HPDE6-E6E7 (cell line): ENCODE results near the gene UNC13B.
"Not testable (repeated sequence)": the region's sequence is repeated elsewhere in the genome, so short reads cannot be mapped to it uniquely, and the experiment has no call there.

Source experiments
- DNase-seq: peaks from one replicate; pipeline ENCODE4 v3.0.0; 2011; ENCODE audit warnings: missing footprints; ENCODE audit errors: extremely low spot score

Gene UNC13B

GRCh38 chr9:35226651-35227050, 64.8 kb downstream of the UNC13B start:
- DNase-seq, result no peak

GRCh38 chr9:35227284-35227683, 65.5 kb downstream of the UNC13B start:
- DNase-seq, result no peak

GRCh38 chr9:35229066-35229778, 67.4 kb downstream of the UNC13B start:
- DNase-seq, result no peak

GRCh38 chr9:35229779-35230143, 68.0 kb downstream of the UNC13B start:
- no peak for DNase-seq

GRCh38 chr9:35232867-35233544, 71.2 kb downstream of the UNC13B start:
- no peak for DNase-seq

- DNase-seq, result no peak
These were observed 74.9 kb downstream of the UNC13B start for GRCh38 chr9:35236692-35237091.

- no peak for DNase-seq
These were observed 75.5 kb downstream of the UNC13B start for GRCh38 chr9:35237311-35237710.

- DNase-seq, result not testable (repeated sequence)
These were observed 84.1 kb downstream of the UNC13B start for GRCh38 chr9:35245945-35246344.

- no peak for DNase-seq
These were observed 91.3 kb downstream of the UNC13B start for GRCh38 chr9:35253075-35253474.

GRCh38 chr9:35254237-35254636, 92.4 kb downstream of the UNC13B start:
- no peak for DNase-seq

- no peak for DNase-seq
These were observed 93.4 kb downstream of the UNC13B start for GRCh38 chr9:35254984-35255857.

GRCh38 chr9:35257986-35258659, 96.3 kb downstream of the UNC13B start:
- DNase-seq, result peak; percentile 7

GRCh38 chr9:35258660-35259474, 97.1 kb downstream of the UNC13B start:
- DNase-seq, result peak; percentile 25

- DNase-seq, result no peak
These were observed 98.4 kb downstream of the UNC13B start for GRCh38 chr9:35260186-35260585.

GRCh38 chr9:35262064-35262463, 100.3 kb downstream of the UNC13B start:
- no peak for DNase-seq

- DNase-seq, result no peak
These were observed 105.9 kb downstream of the UNC13B start for GRCh38 chr9:35267710-35268109.

GRCh38 chr9:35269919-35270318, 108.1 kb downstream of the UNC13B start:
- no peak for DNase-seq

GRCh38 chr9:35271637-35272036, 109.8 kb downstream of the UNC13B start:
- DNase-seq, result no peak

GRCh38 chr9:35272989-35273388, 111.2 kb downstream of the UNC13B start:
- DNase-seq, result no peak

- DNase-seq, result no peak
These were observed 111.8 kb downstream of the UNC13B start for GRCh38 chr9:35273591-35273990.

- DNase-seq, result no peak
These were observed 113.2 kb downstream of the UNC13B start for GRCh38 chr9:35274993-35275392.
